Measurements from ENCODE around the gene AMDHD1. TPM values are rescaled to one million over a fixed set of nuclear protein-coding genes. Genes with fewer than 3 reads are reported as not detected.

The AMDHD1 gene
- polyA plus RNA-seq (2013, experiment 1 of 4), result 0.46 TPM
- 1.1 TPM for polyA plus RNA-seq (2013, experiment 2 of 4)
- 0.85 TPM for polyA plus RNA-seq (2013, experiment 3 of 4)
- 0.57 TPM for polyA plus RNA-seq (2013, experiment 4 of 4)

- no peaks in the 10 kb centered on the region for H3K36me3 ChIP-seq (ENCODE audit: control insufficient read depth, insufficient read depth, low read length)
- H3K9me3 ChIP-seq (ENCODE audit: control insufficient read depth, low read length), result no peaks in the 10 kb centered on the region
- H3K4me1 ChIP-seq (ENCODE audit: control insufficient read depth, insufficient read depth, low read length), result no peaks in the 10 kb centered on the region
- no peak within 1 kb of the TSS for H3K27ac ChIP-seq (ENCODE audit: insufficient read depth, low read depth, low read length, poor library complexity, severe bottlenecking)
- H3K4me3 ChIP-seq (ENCODE audit: insufficient read depth, low read depth, low read length), result peak within 1 kb of the TSS; percentile 61
- H3K27me3 ChIP-seq (ENCODE audit: control insufficient read depth, insufficient read depth, low read length, poor library complexity, severe bottlenecking), result peaks cover 19% of the 10 kb centered on the region
- 3 to 4% methylated on average over 38 of the region's 38 CpGs for WGBS, 2 experiments
Measured at GRCh38 chr12:95943330-95943842, at the start of gene AMDHD1. TSS of gene AMDHD1 (plus strand) at chr12:95943331. CDS start at chr12:95943399, 68 bp downstream.

- H3K4me3 ChIP-seq (ENCODE audit: insufficient read depth, low read depth, low read length), result no peak overlapping the region
- no peaks in the 10 kb centered on the region for H3K27me3 ChIP-seq (ENCODE audit: control insufficient read depth, insufficient read depth, low read length, poor library complexity, severe bottlenecking)
- H3K9me3 ChIP-seq (ENCODE audit: control insufficient read depth, low read length), result no peaks in the 10 kb centered on the region
- H3K4me1 ChIP-seq (ENCODE audit: control insufficient read depth, insufficient read depth, low read length), result no peaks in the 10 kb centered on the region
- no peak overlapping the region for H3K27ac ChIP-seq (ENCODE audit: insufficient read depth, low read depth, low read length, poor library complexity, severe bottlenecking)
- no peaks in the 10 kb centered on the region for H3K36me3 ChIP-seq (ENCODE audit: control insufficient read depth, insufficient read depth, low read length)
- WGBS, 2 experiments, result 83 to 88% methylated on average over 4 of the region's 4 CpGs
Measured at GRCh38 chr12:95896846-95897245, 46.3 kb upstream of the AMDHD1 start.

- no peaks in the 10 kb centered on the region for H3K9me3 ChIP-seq (ENCODE audit: control insufficient read depth, low read length)
- WGBS, 2 experiments, result 84 to 100% methylated on average over 4 of the region's 4 CpGs
- H3K4me3 ChIP-seq (ENCODE audit: insufficient read depth, low read depth, low read length), result no peak overlapping the region
Measured at GRCh38 chr12:95898081-95898480, 45.0 kb upstream of the AMDHD1 start.

GRCh38 chr12:95908573-95908972 is 34.6 kb upstream of the AMDHD1 start:
- Histone ChIP-seq H3K27me3 (ENCODE audit: control insufficient read depth, insufficient read depth, low read length, poor library complexity, severe bottlenecking) (no peaks in the 10 kb centered on the region), H3K36me3 (ENCODE audit: control insufficient read depth, insufficient read depth, low read length) (no peaks in the 10 kb centered on the region), H3K4me3 (ENCODE audit: insufficient read depth, low read depth, low read length) (no peak overlapping the region), H3K27ac (ENCODE audit: insufficient read depth, low read depth, low read length, poor library complexity, severe bottlenecking) (no peak overlapping the region), H3K4me1 (ENCODE audit: control insufficient read depth, insufficient read depth, low read length) (no peaks in the 10 kb centered on the region), H3K9me3 (ENCODE audit: control insufficient read depth, low read length) (no peaks in the 10 kb centered on the region)

More at GRCh38 chr12:95898081-95898480, 45.0 kb upstream of the AMDHD1 start:
- no peaks in the 10 kb centered on the region for H3K4me1 ChIP-seq (ENCODE audit: control insufficient read depth, insufficient read depth, low read length)
- no peak overlapping the region for H3K27ac ChIP-seq (ENCODE audit: insufficient read depth, low read depth, low read length, poor library complexity, severe bottlenecking)
- no peaks in the 10 kb centered on the region for H3K36me3 ChIP-seq (ENCODE audit: control insufficient read depth, insufficient read depth, low read length)
- no peaks in the 10 kb centered on the region for H3K27me3 ChIP-seq (ENCODE audit: control insufficient read depth, insufficient read depth, low read length, poor library complexity, severe bottlenecking)

- no peaks in the 10 kb centered on the region for H3K36me3 ChIP-seq (ENCODE audit: control insufficient read depth, insufficient read depth, low read length)
- 89 to 95% methylated on average over 3 of the region's 3 CpGs for WGBS, 2 experiments
- H3K9me3 ChIP-seq (ENCODE audit: control insufficient read depth, low read length), result no peaks in the 10 kb centered on the region
- no peaks in the 10 kb centered on the region for H3K4me1 ChIP-seq (ENCODE audit: control insufficient read depth, insufficient read depth, low read length)
- no peak overlapping the region for H3K27ac ChIP-seq (ENCODE audit: insufficient read depth, low read depth, low read length, poor library complexity, severe bottlenecking)
- no peaks in the 10 kb centered on the region for H3K27me3 ChIP-seq (ENCODE audit: control insufficient read depth, insufficient read depth, low read length, poor library complexity, severe bottlenecking)
- H3K4me3 ChIP-seq (ENCODE audit: insufficient read depth, low read depth, low read length), result no peak overlapping the region
Measured at GRCh38 chr12:95909871-95910270, 33.3 kb upstream of the AMDHD1 start.

- Histone ChIP-seq H3K4me3 (ENCODE audit: insufficient read depth, low read depth, low read length) (no peak overlapping the region), H3K27me3 (ENCODE audit: control insufficient read depth, insufficient read depth, low read length, poor library complexity, severe bottlenecking) (no peaks in the 10 kb centered on the region), H3K27ac (ENCODE audit: insufficient read depth, low read depth, low read length, poor library complexity, severe bottlenecking) (no peak overlapping the region), H3K36me3 (ENCODE audit: control insufficient read depth, insufficient read depth, low read length) (no peaks in the 10 kb centered on the region), H3K4me1 (ENCODE audit: control insufficient read depth, insufficient read depth, low read length) (no peaks in the 10 kb centered on the region), H3K9me3 (ENCODE audit: control insufficient read depth, low read length) (no peaks in the 10 kb centered on the region)
- WGBS, 2 experiments, result 35 to 40% methylated on average over 7 of the region's 7 CpGs
Measured at GRCh38 chr12:95918194-95918993, 24.7 kb upstream of the AMDHD1 start.

- H3K27ac ChIP-seq (ENCODE audit: insufficient read depth, low read depth, low read length, poor library complexity, severe bottlenecking), result no peak overlapping the region
- no peak overlapping the region for H3K4me3 ChIP-seq (ENCODE audit: insufficient read depth, low read depth, low read length)
- H3K36me3 ChIP-seq (ENCODE audit: control insufficient read depth, insufficient read depth, low read length), result no peaks in the 10 kb centered on the region
- H3K9me3 ChIP-seq (ENCODE audit: control insufficient read depth, low read length), result no peaks in the 10 kb centered on the region
- no peaks in the 10 kb centered on the region for H3K4me1 ChIP-seq (ENCODE audit: control insufficient read depth, insufficient read depth, low read length)
- H3K27me3 ChIP-seq (ENCODE audit: control insufficient read depth, insufficient read depth, low read length, poor library complexity, severe bottlenecking), result no peaks in the 10 kb centered on the region
- 93 to 95% methylated on average over 6 of the region's 6 CpGs for WGBS, 2 experiments
Measured at GRCh38 chr12:95919110-95919509, 24.0 kb upstream of the AMDHD1 start.

- no peaks in the 10 kb centered on the region for H3K4me1 ChIP-seq (ENCODE audit: control insufficient read depth, insufficient read depth, low read length)
- no peaks in the 10 kb centered on the region for H3K36me3 ChIP-seq (ENCODE audit: control insufficient read depth, insufficient read depth, low read length)
- WGBS, 2 experiments, result 87 to 89% methylated on average over 1 to 2 of the region's 3 CpGs
- no peaks in the 10 kb centered on the region for H3K27me3 ChIP-seq (ENCODE audit: control insufficient read depth, insufficient read depth, low read length, poor library complexity, severe bottlenecking)
- no peak overlapping the region for H3K27ac ChIP-seq (ENCODE audit: insufficient read depth, low read depth, low read length, poor library complexity, severe bottlenecking)
- no peaks in the 10 kb centered on the region for H3K9me3 ChIP-seq (ENCODE audit: control insufficient read depth, low read length)
- H3K4me3 ChIP-seq (ENCODE audit: insufficient read depth, low read depth, low read length), result no peak overlapping the region
Measured at GRCh38 chr12:95922231-95922630, 20.9 kb upstream of the AMDHD1 start.

- H3K27ac ChIP-seq (ENCODE audit: insufficient read depth, low read depth, low read length, poor library complexity, severe bottlenecking), result no peak overlapping the region
- H3K4me3 ChIP-seq (ENCODE audit: insufficient read depth, low read depth, low read length), result no peak overlapping the region
- H3K9me3 ChIP-seq (ENCODE audit: control insufficient read depth, low read length), result no peaks in the 10 kb centered on the region
- WGBS, 2 experiments, result 82 to 89% methylated on average over 5 of the region's 6 CpGs
- no peaks in the 10 kb centered on the region for H3K36me3 ChIP-seq (ENCODE audit: control insufficient read depth, insufficient read depth, low read length)
- peaks cover 19% of the 10 kb centered on the region for H3K27me3 ChIP-seq (ENCODE audit: control insufficient read depth, insufficient read depth, low read length, poor library complexity, severe bottlenecking)
- H3K4me1 ChIP-seq (ENCODE audit: control insufficient read depth, insufficient read depth, low read length), result no peaks in the 10 kb centered on the region
Measured at GRCh38 chr12:95940514-95940913, 2.6 kb upstream of the AMDHD1 start.

GRCh38 chr12:95942101-95942523 is 1.0 kb upstream of the AMDHD1 start:
- Histone ChIP-seq H3K36me3 (ENCODE audit: control insufficient read depth, insufficient read depth, low read length) (no peaks in the 10 kb centered on the region), H3K27ac (ENCODE audit: insufficient read depth, low read depth, low read length, poor library complexity, severe bottlenecking) (no peak overlapping the region), H3K4me1 (ENCODE audit: control insufficient read depth, insufficient read depth, low read length) (no peaks in the 10 kb centered on the region), H3K27me3 (ENCODE audit: control insufficient read depth, insufficient read depth, low read length, poor library complexity, severe bottlenecking) (peaks cover 19% of the 10 kb centered on the region), H3K4me3 (ENCODE audit: insufficient read depth, low read depth, low read length) (peak overlapping the region; percentile 61), H3K9me3 (ENCODE audit: control insufficient read depth, low read length) (no peaks in the 10 kb centered on the region)
- WGBS, 2 experiments, result 18 to 21% methylated on average over 13 of the region's 13 CpGs

All from ectodermal cell (in vitro differentiated cells).